Right atrium auricular region (tissue), 2 donors: Measurements from ENCODE around the gene SAMD3. TPM values are rescaled to one million over a fixed set of nuclear protein-coding genes. Genes with fewer than 3 reads are reported as not detected.
"Not testable (repeated sequence)": the region's sequence is repeated elsewhere in the genome, so short reads cannot be mapped to it uniquely, and the experiment has no call there.

Source experiments
- DNase-seq: peaks from one replicate; pipeline ENCODE4 v3.0.0-alpha.2; 2019; ENCODE audit warnings: low spot score
- H3K27ac ChIP-seq, 2 donors: fragments of 200-600 bp; sonication (generic); 1 replicate in 1 of 2; 2 replicates in 1 of 2; pipeline ENCODE4 v1.5.1; 2016 to 2019
- H3K27me3 ChIP-seq, 2 donors: fragments of 200-600 bp; sonication (generic); one replicate each; pipeline versions ENCODE4 v1.5.1 to v1.6.0; 2017 to 2019
- H3K36me3 ChIP-seq: fragments of 200-600 bp; sonication (generic); one replicate; pipeline ENCODE4 v1.5.1; 2016
- H3K4me1 ChIP-seq, 2 donors: fragments of 200-600 bp; sonication (generic); one replicate each; pipeline versions ENCODE4 v1.5.1 to v1.6.0; 2017 to 2019
- H3K4me3 ChIP-seq, 2 donors: fragments of 200-600 bp; sonication (generic); 1 replicate in 1 of 2; 2 replicates in 1 of 2; pipeline ENCODE4 v1.5.1; 2017 to 2019; ENCODE audit warnings: mild to moderate bottlenecking in 1 of 2, moderate library complexity in 1 of 2
- H3K9me3 ChIP-seq, 2 donors: fragments of 200-600 bp; sonication (generic); one replicate each; pipeline ENCODE4 v1.5.1; 2019
- total RNA-seq, 2 donors: library from RNA; depleted of rRNA; stranded (reverse); fragments of >200 nt; gene quantifications; one replicate each; pipeline ENCODE4 v1.1.0, GENCODE V29; 2016
- TF ChIP-seq, protein P1 (sequence below), 2 donors: fragments of 200-600 bp; sonication (generic); IDR thresholded peaks; one replicate each; pipeline ENCODE4 v1.5.1; 2019; ENCODE audit warnings: antibody characterized with exemption in 2 of 2

Gene SAMD3
- total RNA-seq, 2 donors from 2014 or later = 0.67 TPM; not detected in 1

DNA sequence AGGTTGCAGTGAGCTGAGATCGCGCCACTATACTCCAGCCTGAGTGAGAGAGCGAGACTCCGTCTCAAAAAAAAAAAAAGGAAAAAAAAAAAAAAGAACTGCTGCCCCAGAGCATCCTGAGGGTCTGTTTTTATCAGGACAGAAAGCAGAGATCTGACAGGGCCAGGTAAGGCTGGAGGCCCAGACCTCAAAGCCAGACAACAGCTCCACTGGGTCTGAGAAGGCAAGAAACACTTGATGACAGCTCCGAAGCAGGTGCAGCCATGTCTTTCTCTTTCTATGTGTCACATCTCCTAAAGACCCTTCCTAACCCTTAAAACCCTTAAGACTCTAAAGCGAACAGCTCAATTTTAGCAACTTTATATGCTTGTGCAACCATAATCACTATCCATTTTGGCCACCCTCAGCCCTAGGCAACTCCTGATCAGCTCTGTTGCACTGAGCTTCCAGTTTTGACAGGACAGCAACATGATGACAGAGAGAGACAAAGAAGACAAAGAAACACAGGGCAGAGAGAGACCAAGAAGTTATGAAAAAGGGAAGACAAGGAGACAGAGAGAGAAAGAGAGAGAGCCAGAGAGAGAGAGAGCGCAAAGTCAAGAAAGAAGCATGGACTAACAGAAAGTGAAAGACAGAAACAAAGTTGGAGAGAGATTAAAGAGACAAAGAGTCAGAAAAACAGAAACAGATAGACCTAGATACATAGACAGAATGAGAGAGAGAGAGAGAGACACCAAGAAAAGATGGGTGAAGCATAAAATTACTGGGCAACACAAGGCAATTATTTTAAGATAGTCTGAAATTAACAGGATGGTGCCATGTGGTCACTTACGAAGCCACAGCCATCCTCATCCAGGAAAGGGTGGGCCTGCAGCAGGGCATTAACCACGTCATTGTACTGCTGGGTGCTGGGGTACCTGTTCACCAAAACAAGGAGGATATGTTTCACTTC is 39.2 kb downstream of the SAMD3 start:
- Histone ChIP-seq H3K9me3 (no peaks in the 10 kb centered on the region), H3K4me3 (no peak overlapping the region), H3K27ac (no peak overlapping the region), H3K36me3 (no peaks in the 10 kb centered on the region), H3K4me1 (no peaks in the 10 kb centered on the region), H3K27me3 (no peaks in the 10 kb centered on the region)
- no peak for DNase-seq
- TF ChIP-seq, protein P1, sequence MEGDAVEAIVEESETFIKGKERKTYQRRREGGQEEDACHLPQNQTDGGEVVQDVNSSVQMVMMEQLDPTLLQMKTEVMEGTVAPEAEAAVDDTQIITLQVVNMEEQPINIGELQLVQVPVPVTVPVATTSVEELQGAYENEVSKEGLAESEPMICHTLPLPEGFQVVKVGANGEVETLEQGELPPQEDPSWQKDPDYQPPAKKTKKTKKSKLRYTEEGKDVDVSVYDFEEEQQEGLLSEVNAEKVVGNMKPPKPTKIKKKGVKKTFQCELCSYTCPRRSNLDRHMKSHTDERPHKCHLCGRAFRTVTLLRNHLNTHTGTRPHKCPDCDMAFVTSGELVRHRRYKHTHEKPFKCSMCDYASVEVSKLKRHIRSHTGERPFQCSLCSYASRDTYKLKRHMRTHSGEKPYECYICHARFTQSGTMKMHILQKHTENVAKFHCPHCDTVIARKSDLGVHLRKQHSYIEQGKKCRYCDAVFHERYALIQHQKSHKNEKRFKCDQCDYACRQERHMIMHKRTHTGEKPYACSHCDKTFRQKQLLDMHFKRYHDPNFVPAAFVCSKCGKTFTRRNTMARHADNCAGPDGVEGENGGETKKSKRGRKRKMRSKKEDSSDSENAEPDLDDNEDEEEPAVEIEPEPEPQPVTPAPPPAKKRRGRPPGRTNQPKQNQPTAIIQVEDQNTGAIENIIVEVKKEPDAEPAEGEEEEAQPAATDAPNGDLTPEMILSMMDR (IDR thresholded peaks at IDR 0.05) = no peak

DNA sequence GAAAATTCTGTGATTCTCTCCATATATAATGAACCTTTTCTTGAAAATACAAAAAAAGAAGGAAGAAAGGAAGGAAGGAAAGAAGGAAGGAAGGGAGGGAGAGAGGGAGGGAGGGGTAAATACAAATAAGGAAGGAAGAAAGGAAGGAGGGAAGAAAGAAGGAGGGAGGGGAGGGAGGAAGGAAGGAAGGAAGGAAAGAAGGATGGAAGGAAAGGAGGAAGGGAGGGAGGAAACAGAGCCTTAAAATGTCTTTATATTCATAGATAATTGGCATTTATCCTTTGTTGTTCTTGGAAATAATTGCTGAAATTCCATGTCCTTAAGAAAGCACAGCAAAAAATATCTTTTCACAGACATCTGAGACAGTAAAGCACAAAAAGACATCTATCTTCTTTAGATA is 40.3 kb downstream of the SAMD3 start:
- H3K36me3 ChIP-seq = no peaks in the 10 kb centered on the region
- TF ChIP-seq, protein P1 (IDR thresholded peaks at IDR 0.05) = no peak

DNA sequence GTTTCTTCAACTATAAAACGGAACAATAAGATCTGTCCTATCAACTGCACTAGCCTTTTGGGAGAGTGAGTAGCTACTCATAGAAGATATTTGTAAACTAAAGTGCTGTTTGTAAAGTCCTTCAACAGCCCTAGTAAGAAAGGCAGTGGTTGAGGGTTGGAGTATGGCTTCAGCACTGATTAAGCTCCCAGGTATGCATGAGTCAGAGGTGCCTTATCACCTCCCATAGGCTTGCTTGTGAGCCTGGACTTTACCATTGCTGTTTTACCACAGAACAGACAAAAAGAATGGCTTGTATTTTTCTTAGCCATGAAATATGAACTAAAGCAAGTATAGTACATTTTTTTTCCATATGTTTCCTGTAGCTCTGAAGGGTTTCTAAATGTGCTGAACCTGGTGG is 44.1 kb downstream of the SAMD3 start:
- H3K27me3 ChIP-seq = no peaks in the 10 kb centered on the region

More for the DNA sequence above, 40.3 kb downstream of the SAMD3 start:
- Histone ChIP-seq H3K27me3 (no peaks in the 10 kb centered on the region), H3K9me3 (no peaks in the 10 kb centered on the region), H3K27ac (no peak overlapping the region), H3K4me1 (no peaks in the 10 kb centered on the region), H3K4me3 (no peak overlapping the region)
- DNase-seq = no peak

DNA sequence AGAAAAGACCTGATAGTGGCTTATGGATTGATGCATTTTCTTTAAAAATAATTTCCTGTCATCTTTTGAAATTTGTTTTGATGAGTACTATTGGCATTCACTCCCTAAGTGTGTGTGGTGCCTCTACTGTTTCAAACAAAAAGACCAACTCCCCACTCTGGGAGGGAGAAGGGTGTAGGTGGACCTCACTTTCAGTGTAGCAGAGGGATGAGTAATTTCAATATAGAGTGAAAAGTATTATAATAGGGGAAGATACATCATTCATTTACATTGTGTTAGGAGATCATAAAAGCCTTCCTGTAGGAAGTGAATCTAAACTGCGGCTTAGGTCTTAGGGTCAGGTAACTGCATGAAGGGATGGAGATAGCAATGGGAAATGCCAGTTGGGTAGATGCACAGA is 46.4 kb downstream of the SAMD3 start:
- Histone ChIP-seq H3K9me3 (peaks cover 0 to 5% of the 10 kb centered on the region in 2 donors), H3K4me1 (no peaks in the 10 kb centered on the region), H3K36me3 (no peaks in the 10 kb centered on the region), H3K27me3 (no peaks in the 10 kb centered on the region), H3K27ac (no peak overlapping the region), H3K4me3 (no peak overlapping the region)
- TF ChIP-seq, protein P1 (IDR thresholded peaks at IDR 0.05) = no peak
- DNase-seq = no peak

More for the DNA sequence above, 44.1 kb downstream of the SAMD3 start:
- Histone ChIP-seq H3K9me3 (no peaks in the 10 kb centered on the region), H3K4me1 (no peaks in the 10 kb centered on the region), H3K36me3 (no peaks in the 10 kb centered on the region), H3K27ac (no peak overlapping the region), H3K4me3 (no peak overlapping the region)
- DNase-seq = no peak
- TF ChIP-seq, protein P1 (IDR thresholded peaks at IDR 0.05) = no peak

DNA sequence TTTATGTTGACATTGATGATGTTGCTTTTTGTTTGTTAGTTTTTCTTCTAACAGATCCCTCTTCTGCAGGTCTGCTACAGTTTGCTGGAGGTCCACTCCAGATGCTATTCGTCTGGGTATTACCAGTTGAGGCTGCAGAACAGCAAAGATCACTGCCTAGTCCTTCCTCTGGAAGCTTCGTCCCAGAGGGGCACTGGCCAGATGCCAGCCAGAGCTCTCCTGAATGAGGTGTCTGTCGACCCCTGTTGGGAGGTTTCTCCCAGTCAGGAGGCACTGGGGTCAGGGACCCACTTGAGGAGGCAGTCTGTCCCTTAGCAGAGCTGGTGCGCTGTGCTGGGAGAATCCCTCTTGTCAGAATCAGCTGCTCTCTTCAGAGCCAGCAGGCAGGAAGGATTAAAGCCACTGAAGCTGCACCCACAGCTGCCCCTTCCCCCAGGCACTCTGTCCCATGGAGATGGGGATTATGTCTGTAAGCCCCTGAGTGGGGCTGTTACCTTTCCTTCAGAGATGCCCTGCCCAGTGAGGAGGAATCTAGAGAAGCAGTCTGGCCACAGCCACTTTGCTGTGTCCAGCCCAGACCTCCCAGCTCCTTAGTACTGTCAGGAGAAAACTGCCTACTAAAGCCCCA is 49.3 kb downstream of the SAMD3 start:
- not testable (repeated sequence) for H3K4me3 ChIP-seq, H3K27me3 ChIP-seq, H3K9me3 ChIP-seq, H3K4me1 ChIP-seq, H3K36me3 ChIP-seq, DNase-seq, H3K27ac ChIP-seq

DNA sequence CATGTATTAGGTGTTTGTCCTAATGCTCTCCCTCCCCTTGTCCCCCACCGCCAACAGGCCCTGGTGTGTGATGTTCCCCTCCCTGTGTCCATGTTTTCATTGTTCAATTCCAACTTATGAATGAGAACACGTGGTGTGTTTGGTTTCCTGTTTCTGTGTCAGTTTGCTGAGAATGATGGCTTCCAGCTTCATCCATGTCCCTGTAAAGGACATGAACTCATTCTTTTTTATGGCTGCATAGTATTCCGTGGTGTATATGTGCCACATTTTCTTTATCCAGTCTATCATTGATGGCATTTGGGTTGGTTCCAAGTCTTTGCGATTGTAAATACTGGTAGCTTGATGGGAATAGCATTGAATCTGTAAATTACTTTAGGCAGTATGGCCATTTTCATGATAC is 52.6 kb downstream of the SAMD3 start:
- not testable (repeated sequence) for H3K9me3 ChIP-seq, H3K27ac ChIP-seq, H3K4me1 ChIP-seq, H3K36me3 ChIP-seq, H3K27me3 ChIP-seq, DNase-seq, H3K4me3 ChIP-seq
